GM21360 (cell line): Measurements from ENCODE around the gene CCDC78.

Source experiments
- ATAC-seq: cut with Tn5 transposase; IDR thresholded peaks from one replicate; pipeline ENCODE4 v1.9.1; 2021; ENCODE audit warnings: mild to moderate bottlenecking, moderate library complexity; ENCODE audit not compliant: unreplicated experiment

The CCDC78 gene

DNA sequence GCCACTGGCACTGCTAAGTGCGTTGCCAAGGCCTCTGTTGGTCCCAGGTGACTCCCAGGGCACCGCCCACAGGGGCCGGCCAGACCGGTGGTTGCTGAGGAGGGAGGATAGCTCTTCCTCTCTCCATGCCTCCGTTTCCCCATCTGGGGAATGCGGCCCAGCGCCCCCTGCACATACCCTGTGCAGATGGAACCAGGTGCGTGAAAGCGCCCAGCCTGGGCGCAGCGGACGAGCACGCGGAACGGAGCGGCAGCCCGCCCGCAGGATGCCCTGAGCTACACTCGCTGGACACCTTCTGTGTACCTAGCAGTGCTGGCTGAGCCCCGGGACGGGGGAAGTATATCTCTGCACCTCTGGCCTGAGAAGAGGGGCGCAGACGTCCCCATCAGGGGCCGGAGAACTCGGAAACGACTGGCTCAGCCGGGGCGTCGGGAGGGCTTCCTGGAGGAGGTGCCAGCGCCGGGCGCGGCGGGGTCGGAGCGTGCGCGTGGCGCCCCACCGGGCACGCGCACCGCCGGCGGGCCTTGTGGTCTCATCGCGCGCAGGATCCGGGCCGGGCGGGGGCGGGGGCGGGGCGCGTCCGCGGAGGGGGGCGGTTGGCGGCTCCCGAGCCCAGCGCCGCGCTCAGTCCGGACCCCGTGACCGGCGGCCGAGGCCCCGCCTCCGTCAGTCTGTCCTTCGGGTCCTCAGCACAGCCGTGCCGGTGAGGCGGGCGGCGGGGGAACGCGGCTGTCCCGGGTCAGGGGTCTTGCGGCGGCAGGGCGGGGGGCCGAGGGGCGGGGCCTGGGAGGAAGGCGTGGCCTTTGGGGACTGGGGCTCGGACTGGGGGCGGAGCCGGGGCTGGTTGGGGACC, at the start of gene CCDC78, which contains the start of gene HAGHL:
TSS of gene CCDC78 (minus strand) at position 6 of the 853 bp plus-strand sequence. CDS start 76 bp downstream, outside the sequence.
TSS of gene HAGHL (plus strand) at position 669 of the 853 bp plus-strand sequence. CDS start 404 bp downstream, outside the sequence.
- ATAC-seq: no peak

DNA sequence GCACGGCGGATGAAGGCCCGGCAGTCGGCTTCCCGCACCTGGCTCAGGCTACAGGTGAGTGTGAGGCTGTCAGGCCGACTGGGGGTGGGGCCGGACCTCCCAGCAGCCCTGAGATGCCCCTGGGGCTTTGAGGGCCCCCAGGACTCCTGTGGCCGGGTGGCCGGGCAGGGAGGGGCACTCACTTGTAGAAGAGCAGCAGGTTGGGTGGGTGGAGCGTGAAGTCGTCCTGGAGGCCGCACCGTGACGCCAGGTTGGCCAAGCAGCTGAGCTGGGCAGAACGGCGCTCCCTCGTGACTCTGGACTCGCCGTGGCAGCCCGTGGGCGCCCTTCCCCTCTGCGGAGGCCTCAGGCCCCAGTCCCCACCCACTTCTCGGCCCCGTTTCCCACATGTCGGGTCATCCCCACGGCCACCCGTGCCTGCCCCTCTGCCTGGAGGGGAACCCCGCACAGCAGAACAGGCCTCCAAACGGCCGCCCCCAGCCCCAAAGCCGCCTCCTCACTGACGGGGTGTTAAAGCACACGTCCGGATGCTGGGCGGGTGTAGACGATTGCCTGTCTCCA, 49.1 kb upstream of the CCDC78 start:
- no peak for ATAC-seq

DNA sequence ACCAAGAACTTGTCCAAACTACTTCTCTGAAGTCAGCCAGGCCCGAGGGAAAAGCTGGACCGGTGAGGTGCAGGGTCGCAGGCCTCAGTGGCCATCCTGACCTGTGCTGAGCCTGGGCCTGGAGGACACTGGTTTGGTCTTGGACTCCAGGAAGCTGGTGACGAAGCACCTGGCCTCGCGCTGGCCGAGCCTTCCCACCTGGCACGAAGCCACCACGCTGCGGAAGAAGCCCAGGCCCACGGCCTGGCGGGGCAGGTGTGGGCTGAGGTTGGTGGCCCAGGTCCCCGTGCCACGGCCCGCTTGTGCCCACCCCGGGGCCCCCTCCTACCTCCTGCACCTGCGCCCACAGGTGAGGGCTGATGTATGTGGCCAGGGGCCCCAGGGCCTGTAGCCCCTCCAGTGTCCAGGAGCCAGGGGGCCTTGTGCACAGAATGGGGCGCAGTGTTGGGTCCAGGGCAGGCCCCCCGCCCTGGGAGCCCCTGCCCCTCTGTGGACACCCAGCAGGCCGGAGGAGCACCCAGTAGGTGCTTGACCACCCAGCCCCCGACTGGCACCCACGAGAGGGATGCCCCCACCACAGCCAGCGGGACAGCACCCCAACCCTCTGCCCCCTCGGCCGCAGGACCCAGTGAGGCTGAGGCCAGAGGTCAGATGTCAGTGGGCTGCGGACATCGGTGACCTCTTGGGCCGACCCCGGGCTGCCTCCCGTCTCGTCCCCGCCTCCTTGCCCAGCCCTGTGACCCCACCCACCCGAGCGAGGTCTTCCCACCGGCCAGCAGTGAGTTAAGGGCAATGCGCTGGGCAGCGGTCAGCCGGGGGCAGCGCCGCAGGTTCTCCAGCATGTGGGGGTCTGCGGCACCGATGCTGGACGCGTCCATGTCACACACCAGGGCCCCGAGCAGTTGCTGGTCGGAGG, 48.1 kb upstream of the CCDC78 start:
- ATAC-seq: no peak

DNA sequence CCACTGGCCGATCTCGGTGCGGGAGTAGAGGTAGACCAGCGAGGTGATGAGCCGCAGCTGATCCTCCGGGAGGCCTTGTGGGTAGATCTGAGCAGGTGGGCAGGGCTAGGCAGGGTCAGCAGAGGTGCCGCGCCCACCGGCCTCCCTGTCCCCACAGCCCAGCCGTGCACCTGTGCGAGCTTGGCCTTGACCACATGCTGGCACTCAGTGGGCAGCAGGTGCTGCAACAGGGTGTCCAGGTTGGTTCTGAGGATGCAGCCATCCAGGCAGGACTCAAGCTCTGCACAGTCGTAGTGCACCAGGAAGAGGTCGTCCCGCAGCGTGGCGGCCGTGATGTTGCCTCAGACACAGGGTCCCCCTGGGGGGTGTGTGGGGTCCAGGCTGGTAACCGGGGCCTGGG, 46.7 kb upstream of the CCDC78 start:
- no peak for ATAC-seq

DNA sequence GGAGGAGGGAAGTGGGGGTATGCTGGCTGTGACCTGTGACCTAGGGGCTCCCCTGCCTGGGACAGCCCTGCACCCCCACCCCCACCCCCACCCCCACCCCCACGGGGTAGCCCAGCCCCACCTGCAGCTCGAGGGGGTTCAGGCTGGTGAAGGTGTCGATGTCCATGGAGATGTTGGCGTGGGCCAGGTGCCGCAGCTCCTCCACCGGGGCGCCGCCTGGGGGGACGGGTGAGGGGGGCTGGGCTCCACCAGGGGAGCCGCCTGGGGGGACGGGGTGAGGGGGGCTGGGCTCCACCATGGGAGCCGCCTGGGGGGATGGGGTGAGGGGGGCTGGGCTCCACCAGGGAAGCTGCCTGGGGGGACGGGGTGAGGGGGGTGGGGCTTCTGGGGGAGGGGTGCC, 44.2 kb upstream of the CCDC78 start:
- ATAC-seq: no peak

DNA sequence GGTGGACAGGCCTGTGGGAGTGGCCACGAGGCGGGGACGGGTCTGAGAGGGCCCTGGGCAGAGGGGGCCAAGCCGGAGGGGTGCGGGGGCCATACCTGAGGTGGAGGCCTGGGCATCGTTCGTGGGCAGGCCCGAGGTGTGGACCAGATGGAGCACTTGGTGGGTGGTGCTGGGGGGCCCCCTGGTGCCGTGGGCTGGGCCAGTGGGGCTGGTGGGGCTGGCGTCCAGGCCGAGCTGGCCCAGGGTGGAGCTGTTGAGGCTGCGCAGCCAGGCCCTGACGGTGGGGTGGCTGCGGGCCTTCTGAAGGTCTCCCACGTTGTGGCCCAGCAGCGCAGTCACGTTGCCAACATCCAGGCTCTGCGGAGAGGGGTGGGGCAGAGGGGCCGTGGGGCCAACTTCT, 43.7 kb upstream of the CCDC78 start:
- no peak for ATAC-seq

DNA sequence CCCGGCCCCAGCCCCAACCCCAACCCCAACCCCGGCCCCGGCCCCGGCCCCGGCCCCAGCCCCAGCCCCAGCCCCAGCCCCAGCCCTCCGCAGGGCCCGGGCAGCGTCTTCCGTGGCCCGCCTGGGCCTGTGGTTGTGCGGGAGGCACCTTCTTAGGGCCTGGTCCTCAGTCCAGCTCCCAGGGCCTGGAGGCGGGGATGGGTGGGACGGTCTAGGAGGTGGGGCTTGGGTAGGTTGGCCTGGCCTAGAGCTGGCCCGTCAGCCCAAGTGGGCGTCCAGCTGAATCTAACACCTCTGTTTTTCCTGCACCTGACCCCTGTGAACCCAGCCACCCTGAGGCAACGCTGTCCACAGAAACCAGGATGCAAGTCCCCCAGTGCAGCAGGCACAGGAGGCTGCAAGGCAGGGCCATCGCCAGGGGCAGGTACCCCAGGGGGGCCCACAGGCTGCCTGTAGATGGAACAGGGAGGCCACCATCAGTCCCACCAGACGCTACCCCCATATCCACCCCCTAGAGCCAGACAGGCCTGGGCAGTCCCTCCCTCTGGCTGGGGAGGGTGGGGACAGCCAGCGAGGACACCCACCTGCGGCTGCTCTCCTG, 43.0 kb upstream of the CCDC78 start:
- no peak for ATAC-seq

DNA sequence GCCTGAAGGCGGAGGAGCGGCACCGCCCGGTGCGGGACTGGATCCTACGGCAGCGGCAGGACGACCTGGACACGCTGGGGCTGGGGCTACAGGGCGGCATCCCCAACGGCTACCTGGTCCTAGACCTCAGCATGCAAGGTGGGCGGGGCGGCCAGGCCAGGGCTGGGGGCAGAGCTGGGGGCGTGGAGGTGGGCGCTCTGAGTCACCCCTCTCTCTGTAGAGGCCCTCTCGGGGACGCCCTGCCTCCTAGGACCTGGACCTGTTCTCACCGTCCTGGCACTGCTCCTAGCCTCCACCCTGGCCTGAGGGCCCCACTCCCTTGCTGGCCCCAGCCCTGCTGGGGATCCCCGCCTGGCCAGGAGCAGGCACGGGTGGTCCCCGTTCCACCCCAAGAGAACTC, 42.2 kb upstream of the CCDC78 start:
- ATAC-seq: no peak

DNA sequence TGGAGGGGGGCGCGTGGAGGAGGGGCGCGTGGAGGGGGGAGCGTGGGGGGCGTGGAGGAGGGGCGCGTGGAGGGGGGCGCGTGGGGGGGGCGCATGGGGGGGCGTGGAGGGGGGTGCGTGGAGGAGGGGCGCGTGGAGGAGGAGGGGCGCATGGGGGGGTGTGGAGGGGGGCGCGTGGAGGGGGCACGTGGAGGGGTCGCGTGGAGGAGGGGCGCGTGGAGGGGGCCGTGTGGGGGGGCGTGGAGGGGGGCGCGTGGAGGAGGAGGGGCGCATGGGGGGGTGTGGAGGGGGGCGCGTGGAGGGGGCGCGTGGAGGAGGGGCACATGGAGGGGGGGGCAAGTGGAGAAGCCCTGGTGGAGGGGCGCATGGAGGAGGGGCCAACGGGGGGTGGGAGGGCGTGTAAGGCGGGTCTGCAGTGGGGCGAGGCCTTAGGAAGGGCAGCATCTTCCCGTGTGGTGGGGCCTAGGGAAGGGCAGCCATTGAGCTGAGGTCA, 41.5 kb upstream of the CCDC78 start:
- ATAC-seq: no peak

DNA sequence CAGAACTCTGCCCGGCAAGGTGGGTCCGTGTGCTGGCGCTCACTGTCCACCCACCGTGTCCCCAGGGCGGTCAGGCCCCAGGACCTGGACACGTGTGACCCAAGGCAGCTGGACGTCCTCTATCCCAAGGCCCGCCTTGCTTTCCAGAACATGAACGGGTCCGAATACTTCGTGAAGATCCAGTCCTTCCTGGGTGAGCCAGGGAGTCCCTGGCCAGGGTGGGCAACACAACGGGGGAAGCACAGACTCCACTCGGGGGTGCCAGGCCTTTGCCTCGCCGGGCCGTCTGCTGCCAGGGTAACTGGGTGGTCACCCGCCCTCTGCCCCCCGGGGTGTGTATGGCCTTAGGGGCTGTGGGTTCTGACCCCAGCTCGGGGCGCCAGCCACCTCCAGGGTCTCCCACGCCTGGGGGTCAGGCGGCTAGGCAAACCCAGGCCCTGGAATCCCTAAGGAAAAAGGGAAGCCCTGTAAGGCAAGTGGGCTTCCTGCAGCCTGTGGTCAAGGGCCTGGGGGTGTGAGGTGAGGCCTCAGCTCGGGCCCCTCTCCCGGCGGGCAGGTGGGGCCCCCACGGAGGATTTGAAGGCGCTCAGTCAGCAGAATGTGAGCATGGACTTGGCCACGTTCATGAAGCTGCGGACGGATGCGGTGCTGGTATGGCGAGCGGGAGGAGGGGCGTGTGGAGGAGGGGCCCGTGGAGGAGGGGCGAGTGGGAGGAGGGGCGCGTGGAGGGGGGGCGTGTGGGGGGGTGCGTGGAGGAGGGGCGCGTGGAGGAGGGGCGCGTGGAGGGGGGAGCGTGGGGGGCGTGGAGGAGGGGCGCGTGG, 40.8 kb upstream of the CCDC78 start:
- ATAC-seq: no peak

DNA sequence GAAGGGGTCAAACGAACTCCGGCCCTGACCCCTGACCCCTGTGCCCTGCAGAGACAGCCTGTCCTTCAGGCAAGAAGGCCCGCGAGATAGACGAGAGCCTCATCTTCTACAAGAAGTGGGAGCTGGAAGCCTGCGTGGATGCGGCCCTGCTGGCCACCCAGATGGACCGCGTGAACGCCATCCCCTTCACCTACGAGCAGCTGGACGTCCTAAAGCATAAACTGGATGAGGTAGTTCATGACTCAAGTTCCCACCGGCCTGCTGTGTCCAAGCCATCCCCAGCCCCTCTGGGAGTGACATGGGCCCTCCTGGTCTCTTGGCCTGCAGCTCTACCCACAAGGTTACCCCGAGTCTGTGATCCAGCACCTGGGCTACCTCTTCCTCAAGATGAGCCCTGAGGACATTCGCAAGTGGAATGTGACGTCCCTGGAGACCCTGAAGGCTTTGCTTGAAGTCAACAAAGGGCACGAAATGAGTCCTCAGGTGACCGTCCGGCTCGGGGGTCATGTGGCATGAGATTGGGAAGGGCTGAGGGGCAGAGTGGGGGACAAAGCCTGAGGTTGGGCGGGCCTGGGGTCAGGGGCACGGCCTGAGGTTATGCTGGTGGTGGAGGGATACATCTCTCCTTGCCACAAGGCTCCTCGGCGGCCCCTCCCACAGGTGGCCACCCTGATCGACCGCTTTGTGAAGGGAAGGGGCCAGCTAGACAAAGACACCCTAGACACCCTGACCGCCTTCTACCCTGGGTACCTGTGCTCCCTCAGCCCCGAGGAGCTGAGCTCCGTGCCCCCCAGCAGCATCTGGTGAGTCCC, 40.0 kb upstream of the CCDC78 start:
- ATAC-seq: no peak

DNA sequence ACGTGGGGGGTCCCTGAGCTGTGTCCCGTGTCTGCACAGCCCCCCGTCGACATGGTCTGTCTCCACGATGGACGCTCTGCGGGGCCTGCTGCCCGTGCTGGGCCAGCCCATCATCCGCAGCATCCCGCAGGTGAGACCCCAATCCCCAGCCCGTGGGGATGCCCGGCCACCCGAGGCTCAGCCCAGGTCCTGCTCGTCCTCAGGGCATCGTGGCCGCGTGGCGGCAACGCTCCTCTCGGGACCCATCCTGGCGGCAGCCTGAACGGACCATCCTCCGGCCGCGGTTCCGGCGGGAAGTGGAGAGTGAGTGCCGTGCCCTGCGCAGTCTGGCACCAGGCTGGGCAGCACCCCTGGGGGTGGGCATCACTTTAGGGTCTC, 39.2 kb upstream of the CCDC78 start:
- ATAC-seq: no peak

DNA sequence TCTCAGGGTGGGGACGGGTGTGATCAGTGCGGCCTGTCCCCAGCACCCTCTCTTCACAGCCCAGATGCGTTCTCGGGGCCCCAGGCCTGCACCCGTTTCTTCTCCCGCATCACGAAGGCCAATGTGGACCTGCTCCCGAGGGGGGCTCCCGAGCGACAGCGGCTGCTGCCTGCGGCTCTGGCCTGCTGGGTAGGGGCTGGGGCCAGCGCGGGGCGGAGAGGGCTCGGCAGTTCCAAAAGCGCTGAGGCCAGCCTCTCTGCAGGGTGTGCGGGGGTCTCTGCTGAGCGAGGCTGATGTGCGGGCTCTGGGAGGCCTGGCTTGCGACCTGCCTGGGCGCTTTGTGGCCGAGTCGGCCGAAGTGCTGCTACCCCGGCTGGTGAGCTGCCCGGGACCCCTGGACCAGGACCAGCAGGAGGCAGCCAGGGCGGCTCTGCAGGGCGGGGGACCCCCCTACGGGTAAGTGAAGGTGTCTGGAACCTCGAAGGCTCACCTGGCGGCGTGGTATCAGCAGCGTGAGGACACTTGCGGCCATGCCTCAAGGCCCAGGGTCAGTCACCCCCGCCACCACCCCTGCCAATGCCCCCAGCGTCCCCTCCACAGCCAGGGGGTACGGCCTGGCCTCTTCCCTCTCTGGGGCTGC, 38.7 kb upstream of the CCDC78 start:
- ATAC-seq: no peak

DNA sequence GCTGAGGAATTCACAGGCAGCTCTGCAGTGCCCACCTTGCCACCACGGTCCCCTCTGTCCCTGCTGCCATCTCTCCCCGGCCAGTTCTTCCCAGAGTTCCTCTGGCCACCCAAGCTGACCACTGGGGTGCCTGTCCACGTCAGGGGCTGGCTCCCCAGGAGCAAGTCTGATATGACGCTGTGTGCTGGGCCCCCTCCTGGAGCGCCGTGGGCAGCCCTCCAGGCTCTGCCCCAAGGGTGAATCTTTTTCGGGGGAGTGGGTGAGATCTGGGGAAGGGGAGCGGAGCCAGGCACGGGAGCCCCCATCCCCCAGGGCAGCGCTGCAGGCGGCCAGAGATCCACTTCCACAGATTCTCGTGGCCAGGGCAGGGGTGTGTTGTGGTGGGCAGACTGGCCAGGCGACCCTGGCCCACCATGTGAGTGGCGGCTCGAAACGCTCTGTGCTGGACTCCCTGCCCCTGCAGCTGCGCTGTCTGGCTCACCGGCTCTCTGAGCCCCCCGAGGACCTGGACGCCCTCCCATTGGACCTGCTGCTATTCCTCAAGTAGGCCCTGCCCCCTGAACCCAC, 38.0 kb upstream of the CCDC78 start:
- ATAC-seq: no peak

DNA sequence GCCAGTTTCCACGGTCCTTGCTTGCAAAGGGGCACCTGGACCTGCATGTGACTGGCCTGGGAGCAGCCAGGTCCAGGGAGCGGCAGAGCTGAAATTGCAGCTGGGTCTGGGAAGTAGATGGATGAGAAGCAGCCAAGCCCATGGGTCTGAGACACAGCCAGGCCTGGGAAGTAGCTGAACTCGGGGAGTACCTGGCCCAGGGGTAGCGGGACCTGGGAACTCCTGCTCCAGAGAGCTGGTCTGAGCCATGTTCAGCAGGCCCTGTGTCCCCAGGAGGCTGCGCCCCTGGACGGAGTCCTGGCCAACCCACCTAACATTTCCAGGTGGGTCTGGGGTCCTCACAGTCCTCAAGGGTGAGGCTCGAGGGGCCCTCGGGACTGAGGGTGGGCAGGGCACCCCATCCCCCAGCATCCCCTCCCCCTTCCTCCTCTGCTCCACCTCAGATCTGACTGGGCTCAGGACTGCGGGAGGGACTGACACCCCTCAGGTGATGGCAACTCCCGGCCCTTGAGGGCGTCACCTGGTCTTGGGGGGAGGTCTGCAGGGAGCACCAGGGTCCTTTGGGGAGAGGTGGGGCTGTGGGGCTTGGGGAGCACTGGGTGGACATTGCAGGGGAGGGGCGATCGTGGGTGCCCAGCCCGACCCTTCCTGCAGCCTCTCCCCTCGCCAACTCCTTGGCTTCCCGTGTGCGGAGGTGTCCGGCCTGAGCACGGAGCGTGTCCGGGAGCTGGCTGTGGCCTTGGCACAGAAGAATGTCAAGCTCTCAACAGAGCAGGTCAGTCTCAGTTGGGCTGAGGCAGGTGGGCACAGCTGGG, 37.3 kb upstream of the CCDC78 start:
- no peak for ATAC-seq

DNA sequence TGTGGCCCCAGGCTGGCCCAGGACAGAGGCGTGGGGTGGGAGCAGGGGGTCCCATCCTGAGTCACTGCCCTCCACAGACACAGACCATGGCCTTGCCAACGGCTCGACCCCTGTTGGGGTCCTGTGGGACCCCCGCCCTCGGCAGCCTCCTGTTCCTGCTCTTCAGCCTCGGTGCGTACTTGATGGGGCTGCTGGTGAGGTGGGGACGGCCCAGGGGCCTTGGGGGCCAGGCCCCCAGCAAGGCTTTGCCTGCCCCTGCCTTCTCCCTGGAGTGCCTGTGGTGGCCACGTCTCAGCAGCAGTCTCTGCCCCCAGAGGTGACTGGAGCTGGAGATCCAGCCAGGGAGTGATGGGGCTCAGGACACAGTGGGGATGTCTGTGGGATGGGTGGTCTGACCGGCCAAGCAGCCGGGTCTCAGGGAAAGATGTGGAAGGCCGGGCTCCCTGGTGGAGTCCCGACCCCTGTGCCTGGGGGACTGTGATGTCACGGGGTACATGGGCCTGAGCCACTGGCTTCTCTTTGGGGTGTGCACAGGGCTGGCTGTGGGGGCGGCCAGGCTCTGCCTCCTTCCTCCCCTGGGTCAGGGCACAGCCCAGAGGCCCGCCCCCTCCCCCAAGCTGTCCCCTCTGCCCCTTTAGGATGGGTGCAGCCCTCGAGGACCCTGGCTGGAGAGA, 36.5 kb upstream of the CCDC78 start:
- no peak for ATAC-seq
